Activated CD4-positive, alpha-beta T cell treated with anti-CD3 and anti-CD28 coated beads, Interleukin-2, amount 10 ng/mL, durations not matched to agents 24 days and 14 days (primary cell): ENCODE data around the gene ANAPC16. TPM values are rescaled to one million over a fixed set of nuclear protein-coding genes. Genes with fewer than 3 reads are reported as not detected.

Experiments used
- DNase-seq: peaks from one replicate; pipeline ENCODE4 v3.0.0; 2022
- H3K27ac Mint-ChIP-seq: one replicate; pipeline ENCODE4 v1.8.0; 2022; ENCODE audit warnings: mild to moderate bottlenecking, mixed read lengths
- H3K27me3 Mint-ChIP-seq: one replicate; pipeline ENCODE4 v1.8.0; 2022; ENCODE audit warnings: mixed read lengths
- H3K36me3 Mint-ChIP-seq: one replicate; pipeline ENCODE4 v1.8.0; 2022; ENCODE audit warnings: low read depth, mild to moderate bottlenecking, mixed read lengths
- H3K4me1 Mint-ChIP-seq: one replicate; pipeline ENCODE4 v1.8.0; 2021; ENCODE audit warnings: mixed read lengths
- H3K4me3 Mint-ChIP-seq: one replicate; pipeline ENCODE4 v1.8.0; 2022; ENCODE audit warnings: mild to moderate bottlenecking, moderate library complexity, mixed read lengths
- H3K9me3 Mint-ChIP-seq: one replicate; pipeline ENCODE4 v1.8.0; 2021; ENCODE audit warnings: mixed read lengths
- intact Hi-C: fragments of 100-400 bp; cut with micrococcal nuclease; formaldehyde crosslinking; loops from one replicate; pipeline ENCODE4 v1.15.1; 2023
- total RNA-seq: library from RNA; stranded (reverse); gene quantifications from 2 replicates; pipeline ENCODE4 v1.2.3, GENCODE V29; 2022

Gene ANAPC16
- total RNA-seq, 1 donor from 2014 or later = 74.3 TPM

- DNase-seq = no peak
- Mint-ChIP-seq H3K27me3 (no peaks in the 10 kb centered on the region), H3K9me3 (no peaks in the 10 kb centered on the region), H3K27ac (peak overlapping the region; percentile 97), H3K4me3 (peak overlapping the region; percentile 29), H3K4me1 (peaks cover 62% of the 10 kb centered on the region), H3K36me3 (peaks cover 2% of the 10 kb centered on the region)
- intact Hi-C loops = no loop called here
These were observed 40.3 kb downstream of the ANAPC16 start for GRCh38 chr10:72255977-72256729.

- H3K9me3 Mint-ChIP-seq = no peaks in the 10 kb centered on the region
- H3K27me3 Mint-ChIP-seq = no peaks in the 10 kb centered on the region
- H3K36me3 Mint-ChIP-seq = peaks cover 2% of the 10 kb centered on the region
- H3K27ac Mint-ChIP-seq = peak overlapping the region; percentile 80
- intact Hi-C loops = no loop called here
- H3K4me3 Mint-ChIP-seq = peak overlapping the region; percentile 50
- H3K4me1 Mint-ChIP-seq = peaks cover 65% of the 10 kb centered on the region
- DNase-seq = peak; percentile 70
These were observed 41.5 kb downstream of the ANAPC16 start for GRCh38 chr10:72257051-72257892.

- Mint-ChIP-seq H3K4me1 (peaks cover 59% of the 10 kb centered on the region), H3K36me3 (peaks cover 2% of the 10 kb centered on the region), H3K4me3 (peak overlapping the region; percentile 4), H3K27me3 (no peaks in the 10 kb centered on the region), H3K9me3 (no peaks in the 10 kb centered on the region), H3K27ac (peak overlapping the region; percentile 36)
- DNase-seq = no peak
- intact Hi-C loops = no loop called here
These were observed 42.8 kb downstream of the ANAPC16 start for GRCh38 chr10:72258617-72259016.

GRCh38 chr10:72259491-72260238 lies 43.9 kb downstream of the ANAPC16 start:
- Mint-ChIP-seq H3K4me3 (peak overlapping the region; percentile 85), H3K4me1 (peaks cover 60% of the 10 kb centered on the region), H3K27ac (peak overlapping the region; percentile 98), H3K9me3 (no peaks in the 10 kb centered on the region), H3K36me3 (peaks cover 2% of the 10 kb centered on the region), H3K27me3 (no peaks in the 10 kb centered on the region)
- peak; percentile 69 for DNase-seq
- intact Hi-C loops = loop anchor here (2.0 to 5.0 kb wide), 4 partner anchors 17 to 908 kb away; partner anchors contain the start of genes ECD and FAM149B1

GRCh38 chr10:72260239-72260975 lies 44.6 kb downstream of the ANAPC16 start:
- Mint-ChIP-seq H3K9me3 (no peaks in the 10 kb centered on the region), H3K27ac (peak overlapping the region; percentile 98), H3K27me3 (no peaks in the 10 kb centered on the region), H3K36me3 (peaks cover 2% of the 10 kb centered on the region), H3K4me3 (peak overlapping the region; percentile 85), H3K4me1 (peaks cover 52% of the 10 kb centered on the region)
- DNase-seq = peak; percentile 96
- intact Hi-C loops = loop anchor here (2.0 to 5.0 kb wide), 4 partner anchors 18 to 907 kb away; partner anchors contain the start of genes ECD and FAM149B1

GRCh38 chr10:72260976-72261783 lies 45.4 kb downstream of the ANAPC16 start:
- Mint-ChIP-seq H3K27me3 (no peaks in the 10 kb centered on the region), H3K4me1 (peaks cover 47% of the 10 kb centered on the region), H3K4me3 (peak overlapping the region; percentile 85), H3K36me3 (peaks cover 2% of the 10 kb centered on the region), H3K9me3 (no peaks in the 10 kb centered on the region), H3K27ac (peak overlapping the region; percentile 98)
- intact Hi-C loops = loop anchor here (1.0 to 5.0 kb wide), 9 partner anchors 12 to 906 kb away; partner anchors contain the start of genes DDIT4, ECD and FAM149B1
- peak; percentile 93 for DNase-seq

GRCh38 chr10:72261784-72262404 lies 46.1 kb downstream of the ANAPC16 start:
- intact Hi-C loops = loop anchor here (1.0 to 5.0 kb wide), 9 partner anchors 11 to 905 kb away; partner anchors contain the start of genes DDIT4, ECD and FAM149B1
- H3K4me3 Mint-ChIP-seq = peak overlapping the region; percentile 85
- no peaks in the 10 kb centered on the region for H3K9me3 Mint-ChIP-seq
- H3K36me3 Mint-ChIP-seq = peaks cover 2% of the 10 kb centered on the region
- no peaks in the 10 kb centered on the region for H3K27me3 Mint-ChIP-seq
- H3K27ac Mint-ChIP-seq = peak overlapping the region; percentile 98
- H3K4me1 Mint-ChIP-seq = peaks cover 43% of the 10 kb centered on the region
- DNase-seq = no peak

GRCh38 chr10:72263613-72264241 lies 47.9 kb downstream of the ANAPC16 start:
- Mint-ChIP-seq H3K36me3 (no peaks in the 10 kb centered on the region), H3K4me3 (peak overlapping the region; percentile 29), H3K4me1 (peaks cover 34% of the 10 kb centered on the region), H3K27me3 (no peaks in the 10 kb centered on the region), H3K27ac (peak overlapping the region; percentile 59), H3K9me3 (no peaks in the 10 kb centered on the region)
- intact Hi-C loops = loop anchor here (5.0 kb wide), 1 partner anchor 904 kb away; the partner anchor contains the start of genes ECD and FAM149B1
- DNase-seq = peak; percentile 67

- Mint-ChIP-seq H3K36me3 (no peaks in the 10 kb centered on the region), H3K4me1 (peaks cover 29% of the 10 kb centered on the region), H3K27me3 (no peaks in the 10 kb centered on the region), H3K4me3 (no peak overlapping the region), H3K27ac (no peak overlapping the region), H3K9me3 (no peaks in the 10 kb centered on the region)
- no peak for DNase-seq
- intact Hi-C loops = loop anchor here (5.0 kb wide), 1 partner anchor 903 kb away; the partner anchor contains the start of genes ECD and FAM149B1
These were observed 48.7 kb downstream of the ANAPC16 start for GRCh38 chr10:72264536-72264935.

- no peaks in the 10 kb centered on the region for H3K36me3 Mint-ChIP-seq
- H3K27ac Mint-ChIP-seq = no peak overlapping the region
- H3K9me3 Mint-ChIP-seq = no peaks in the 10 kb centered on the region
- no peaks in the 10 kb centered on the region for H3K27me3 Mint-ChIP-seq
- H3K4me1 Mint-ChIP-seq = peaks cover 23% of the 10 kb centered on the region
- intact Hi-C loops = no loop called here
- no peak overlapping the region for H3K4me3 Mint-ChIP-seq
- no peak for DNase-seq
These were observed 49.7 kb downstream of the ANAPC16 start for GRCh38 chr10:72265508-72265907.

- Mint-ChIP-seq H3K27ac (no peak overlapping the region), H3K27me3 (no peaks in the 10 kb centered on the region), H3K4me1 (peaks cover 25% of the 10 kb centered on the region), H3K36me3 (no peaks in the 10 kb centered on the region), H3K9me3 (no peaks in the 10 kb centered on the region), H3K4me3 (no peak overlapping the region)
- intact Hi-C loops = no loop called here
- no peak for DNase-seq
These were observed 50.4 kb downstream of the ANAPC16 start for GRCh38 chr10:72265990-72266865.
